ENCODE results near the gene HCK.

HCK gene

GRCh38 chr20:32052090-32052777, at the start of gene HCK:
Gene HCK, plus strand, starts transcription at chr20:32052242.
- in situ Hi-C loops (cut with HindIII; ENCODE audit: low pct_unique_long_range_greater_than_20kb, low sequenced_read_pairs) = no loop called here
- no peak for DNase-seq (ENCODE audit: low read depth in 1 of 2, low spot score in 1 of 2)
- TF ChIP-seq JUND (IDR thresholded peaks at IDR 0.05; ENCODE audit: low read depth) = no peak

GRCh38 chr20:32003325-32003724, 48.7 kb upstream of the HCK start:
- in situ Hi-C loops (cut with HindIII; ENCODE audit: low pct_unique_long_range_greater_than_20kb, low sequenced_read_pairs) = no loop called here
- no peak for DNase-seq (ENCODE audit: low read depth in 1 of 2, low spot score in 1 of 2)
- TF ChIP-seq JUND (IDR thresholded peaks at IDR 0.05; ENCODE audit: low read depth) = no peak

- in situ Hi-C loops (cut with HindIII; ENCODE audit: low pct_unique_long_range_greater_than_20kb, low sequenced_read_pairs) = no loop called here
- TF ChIP-seq JUND (IDR thresholded peaks at IDR 0.05; ENCODE audit: low read depth) = no peak
- DNase-seq (ENCODE audit: low read depth in 1 of 2, low spot score in 1 of 2) = peak; percentile 35 to 58
Measured at GRCh38 chr20:32004963-32005362, 47.1 kb upstream of the HCK start.

GRCh38 chr20:32006053-32006452, 46.0 kb upstream of the HCK start:
- in situ Hi-C loops (cut with HindIII; ENCODE audit: low pct_unique_long_range_greater_than_20kb, low sequenced_read_pairs) = no loop called here
- DNase-seq (ENCODE audit: low read depth in 1 of 2, low spot score in 1 of 2) = no peak
- TF ChIP-seq JUND (IDR thresholded peaks at IDR 0.05; ENCODE audit: low read depth) = no peak

- in situ Hi-C loops (cut with HindIII; ENCODE audit: low pct_unique_long_range_greater_than_20kb, low sequenced_read_pairs) = no loop called here
- TF ChIP-seq JUND (IDR thresholded peaks at IDR 0.05; ENCODE audit: low read depth) = no peak
- DNase-seq (ENCODE audit: low read depth in 1 of 2, low spot score in 1 of 2) = no peak
Measured at GRCh38 chr20:32006841-32007786, 44.9 kb upstream of the HCK start.

GRCh38 chr20:32007787-32008616, 44.0 kb upstream of the HCK start:
- no peak for DNase-seq (ENCODE audit: low read depth in 1 of 2, low spot score in 1 of 2)
- in situ Hi-C loops (cut with HindIII; ENCODE audit: low pct_unique_long_range_greater_than_20kb, low sequenced_read_pairs) = no loop called here
- no peak for TF ChIP-seq JUND (IDR thresholded peaks at IDR 0.05; ENCODE audit: low read depth)

GRCh38 chr20:32009564-32009963, 42.5 kb upstream of the HCK start:
- DNase-seq (ENCODE audit: low read depth in 1 of 2, low spot score in 1 of 2) = no peak
- in situ Hi-C loops (cut with HindIII; ENCODE audit: low pct_unique_long_range_greater_than_20kb, low sequenced_read_pairs) = no loop called here
- no peak for TF ChIP-seq JUND (IDR thresholded peaks at IDR 0.05; ENCODE audit: low read depth)

GRCh38 chr20:32010101-32010500, 41.9 kb upstream of the HCK start, which contains the start of gene CCM2L:
Gene CCM2L, plus strand, starts transcription at chr20:32010438. Its CDS starts 17 bp downstream, at chr20:32010455.
- TF ChIP-seq JUND (IDR thresholded peaks at IDR 0.05; ENCODE audit: low read depth) = no peak
- no peak for DNase-seq (ENCODE audit: low read depth in 1 of 2, low spot score in 1 of 2)
- in situ Hi-C loops (cut with HindIII; ENCODE audit: low pct_unique_long_range_greater_than_20kb, low sequenced_read_pairs) = no loop called here

GRCh38 chr20:32010666-32011065, 41.4 kb upstream of the HCK start:
- in situ Hi-C loops (cut with HindIII; ENCODE audit: low pct_unique_long_range_greater_than_20kb, low sequenced_read_pairs) = no loop called here
- TF ChIP-seq JUND (IDR thresholded peaks at IDR 0.05; ENCODE audit: low read depth) = no peak
- DNase-seq (ENCODE audit: low read depth in 1 of 2, low spot score in 1 of 2) = no peak

GRCh38 chr20:32012159-32012688, 39.8 kb upstream of the HCK start:
- no peak for DNase-seq (ENCODE audit: low read depth in 1 of 2, low spot score in 1 of 2)
- in situ Hi-C loops (cut with HindIII; ENCODE audit: low pct_unique_long_range_greater_than_20kb, low sequenced_read_pairs) = no loop called here
- TF ChIP-seq JUND (IDR thresholded peaks at IDR 0.05; ENCODE audit: low read depth) = no peak

- DNase-seq (ENCODE audit: low read depth in 1 of 2, low spot score in 1 of 2) = no peak
- in situ Hi-C loops (cut with HindIII; ENCODE audit: low pct_unique_long_range_greater_than_20kb, low sequenced_read_pairs) = no loop called here
- TF ChIP-seq JUND (IDR thresholded peaks at IDR 0.05; ENCODE audit: low read depth) = no peak
Measured at GRCh38 chr20:32013326-32013725, 38.7 kb upstream of the HCK start.

GRCh38 chr20:32017711-32018251, 34.3 kb upstream of the HCK start:
- in situ Hi-C loops (cut with HindIII; ENCODE audit: low pct_unique_long_range_greater_than_20kb, low sequenced_read_pairs) = no loop called here
- no peak for TF ChIP-seq JUND (IDR thresholded peaks at IDR 0.05; ENCODE audit: low read depth)
- DNase-seq (ENCODE audit: low read depth in 1 of 2, low spot score in 1 of 2) = peak; percentile 95 to 96
